ENCODE data around the gene USP20.

The USP20 gene

GRCh38 chr9:129919841-129920240 is 84.6 kb downstream of the USP20 start:
- TF ChIP-seq ARNTL (CRISPR knock-in tag; IDR thresholded peaks at IDR 0.05; ENCODE audit: borderline replicate concordance, low read depth), result no peak
- no peak for TF ChIP-seq CSRNP3 (CRISPR knock-in tag; IDR thresholded peaks at IDR 0.05)
- TF ChIP-seq ZNF565 (CRISPR knock-in tag; conservative IDR thresholded peaks at IDR 0.05; ENCODE audit: low read depth), result no peak
- no peak for TF ChIP-seq TSHZ2 (CRISPR knock-in tag; IDR thresholded peaks at IDR 0.05)
- no peak for TF ChIP-seq TCF4 (CRISPR knock-in tag; IDR thresholded peaks at IDR 0.05; ENCODE audit: borderline replicate concordance)
- TF ChIP-seq ZC3H10 (CRISPR knock-in tag; IDR thresholded peaks at IDR 0.05), result no peak
- TF ChIP-seq CSDC2 (CRISPR knock-in tag; IDR thresholded peaks at IDR 0.05), result no peak
- no peak for TF ChIP-seq TOX (CRISPR knock-in tag; IDR thresholded peaks at IDR 0.05; ENCODE audit: borderline replicate concordance)
- TF ChIP-seq RARB (CRISPR knock-in tag; IDR thresholded peaks at IDR 0.05), result no peak
- TF ChIP-seq ESRRG (CRISPR knock-in tag; IDR thresholded peaks at IDR 0.05), result no peak
- no peak for TF ChIP-seq ZNF70 (CRISPR knock-in tag; IDR thresholded peaks at IDR 0.05)
- no peak for TF ChIP-seq ZNF8 (CRISPR knock-in tag; IDR thresholded peaks at IDR 0.05)
- TF ChIP-seq, protein P1, sequence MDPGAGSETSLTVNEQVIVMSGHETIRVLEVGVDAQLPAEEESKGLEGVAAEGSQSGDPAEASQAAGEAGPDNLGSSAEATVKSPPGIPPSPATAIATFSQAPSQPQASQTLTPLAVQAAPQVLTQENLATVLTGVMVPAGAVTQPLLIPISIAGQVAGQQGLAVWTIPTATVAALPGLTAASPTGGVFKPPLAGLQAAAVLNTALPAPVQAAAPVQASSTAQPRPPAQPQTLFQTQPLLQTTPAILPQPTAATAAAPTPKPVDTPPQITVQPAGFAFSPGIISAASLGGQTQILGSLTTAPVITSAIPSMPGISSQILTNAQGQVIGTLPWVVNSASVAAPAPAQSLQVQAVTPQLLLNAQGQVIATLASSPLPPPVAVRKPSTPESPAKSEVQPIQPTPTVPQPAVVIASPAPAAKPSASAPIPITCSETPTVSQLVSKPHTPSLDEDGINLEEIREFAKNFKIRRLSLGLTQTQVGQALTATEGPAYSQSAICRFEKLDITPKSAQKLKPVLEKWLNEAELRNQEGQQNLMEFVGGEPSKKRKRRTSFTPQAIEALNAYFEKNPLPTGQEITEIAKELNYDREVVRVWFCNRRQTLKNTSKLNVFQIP (CRISPR knock-in tag; IDR thresholded peaks at IDR 0.05; ENCODE audit: borderline replicate concordance, low read depth), result no peak
- no peak for TF ChIP-seq PPARA (CRISPR knock-in tag; IDR thresholded peaks at IDR 0.05; ENCODE audit: borderline replicate concordance)
- no peak for TF ChIP-seq ZFP30 (CRISPR knock-in tag; IDR thresholded peaks at IDR 0.05)
- ATAC-seq, result no peak

- TF ChIP-seq SNAI2 (CRISPR knock-in tag; IDR thresholded peaks at IDR 0.05), result no peak
- no peak for TF ChIP-seq GLIS3 (CRISPR knock-in tag; IDR thresholded peaks at IDR 0.05)
- TF ChIP-seq OSR1 (CRISPR knock-in tag; IDR thresholded peaks at IDR 0.05), result no peak
- no peak for TF ChIP-seq TOX (CRISPR knock-in tag; IDR thresholded peaks at IDR 0.05; ENCODE audit: borderline replicate concordance)
- no peak for TF ChIP-seq PPARA (CRISPR knock-in tag; IDR thresholded peaks at IDR 0.05; ENCODE audit: borderline replicate concordance)
- no peak for TF ChIP-seq ISL1 (CRISPR knock-in tag; IDR thresholded peaks at IDR 0.05)
- TF ChIP-seq ARNTL (CRISPR knock-in tag; IDR thresholded peaks at IDR 0.05; ENCODE audit: borderline replicate concordance, low read depth), result no peak
- no peak for TF ChIP-seq CSRNP3 (CRISPR knock-in tag; IDR thresholded peaks at IDR 0.05)
- no peak for ATAC-seq
Observed at GRCh38 chr9:129921905-129922304, 86.6 kb downstream of the USP20 start.

- TF ChIP-seq ZFP3 (CRISPR knock-in tag; IDR thresholded peaks at IDR 0.05), result no peak
- no peak for TF ChIP-seq OSR1 (CRISPR knock-in tag; IDR thresholded peaks at IDR 0.05)
- TF ChIP-seq CSRNP3 (CRISPR knock-in tag; IDR thresholded peaks at IDR 0.05), result no peak
- no peak for TF ChIP-seq ZNF565 (CRISPR knock-in tag; conservative IDR thresholded peaks at IDR 0.05; ENCODE audit: low read depth)
- TF ChIP-seq ZNF70 (CRISPR knock-in tag; IDR thresholded peaks at IDR 0.05), result no peak
- TF ChIP-seq ZC3H10 (CRISPR knock-in tag; IDR thresholded peaks at IDR 0.05), result no peak
- no peak for TF ChIP-seq TOX (CRISPR knock-in tag; IDR thresholded peaks at IDR 0.05; ENCODE audit: borderline replicate concordance)
- TF ChIP-seq, protein P1 (CRISPR knock-in tag; IDR thresholded peaks at IDR 0.05; ENCODE audit: borderline replicate concordance, low read depth), result no peak
- TF ChIP-seq GLIS3 (CRISPR knock-in tag; IDR thresholded peaks at IDR 0.05), result no peak
- no peak for TF ChIP-seq TSHZ2 (CRISPR knock-in tag; IDR thresholded peaks at IDR 0.05)
- TF ChIP-seq RARB (CRISPR knock-in tag; IDR thresholded peaks at IDR 0.05), result no peak
- TF ChIP-seq CSDC2 (CRISPR knock-in tag; IDR thresholded peaks at IDR 0.05), result no peak
- ATAC-seq, result no peak
Observed at GRCh38 chr9:129923589-129923988, 88.3 kb downstream of the USP20 start.
